ENCODE data around the gene RERE.

GRCh38 chr1:8714173-8714572 lies 103.3 kb downstream of the RERE start:
- TF ChIP-seq CTCF (IDR thresholded peaks at IDR 0.05), result no peak
- TF ChIP-seq POLR2A (IDR thresholded peaks at IDR 0.05), result no peak
